ENCODE data around the gene PBX3.

- TF ChIP-seq CTCF (conservative IDR thresholded peaks at IDR 0.05; ENCODE audit: low read depth, low read length): no peak
- no peak for TF ChIP-seq EZH2 (IDR thresholded peaks at IDR 0.05; ENCODE audit: borderline replicate concordance, low read depth, low read length, poor library complexity, severe bottlenecking)
Observed at GRCh38 chr9:125795970-125796596, 48.9 kb downstream of the PBX3 start.
